ENCODE data around the gene MYLK2. TPM values are rescaled to one million over a fixed set of nuclear protein-coding genes. Genes with fewer than 3 reads are reported as not detected.

MYLK2 gene
- 1 to 10 TPM; 1.2 to 1.3 TPM for total RNA-seq
- 1.6 TPM for polyA plus RNA-seq (ENCODE audit: insufficient read depth, low read depth, low replicate concordance)
- long read RNA-seq, donor 1, partial matches to known transcripts: 0 of 2 reads
- long read RNA-seq, donor 1, other reads (novel, unspliced or antisense): 0 of 2 reads
- long read RNA-seq, donor 2: 0 reads

GRCh38 chr20:31819083-31819784 is at the start of gene MYLK2:
Gene MYLK2 (plus strand): TSS chr20:31819356. CDS start chr20:31819581, 225 bp downstream.
- TF ChIP-seq POLR2A (IDR thresholded peaks at IDR 0.05): no peak
- TF ChIP-seq, protein P1, sequence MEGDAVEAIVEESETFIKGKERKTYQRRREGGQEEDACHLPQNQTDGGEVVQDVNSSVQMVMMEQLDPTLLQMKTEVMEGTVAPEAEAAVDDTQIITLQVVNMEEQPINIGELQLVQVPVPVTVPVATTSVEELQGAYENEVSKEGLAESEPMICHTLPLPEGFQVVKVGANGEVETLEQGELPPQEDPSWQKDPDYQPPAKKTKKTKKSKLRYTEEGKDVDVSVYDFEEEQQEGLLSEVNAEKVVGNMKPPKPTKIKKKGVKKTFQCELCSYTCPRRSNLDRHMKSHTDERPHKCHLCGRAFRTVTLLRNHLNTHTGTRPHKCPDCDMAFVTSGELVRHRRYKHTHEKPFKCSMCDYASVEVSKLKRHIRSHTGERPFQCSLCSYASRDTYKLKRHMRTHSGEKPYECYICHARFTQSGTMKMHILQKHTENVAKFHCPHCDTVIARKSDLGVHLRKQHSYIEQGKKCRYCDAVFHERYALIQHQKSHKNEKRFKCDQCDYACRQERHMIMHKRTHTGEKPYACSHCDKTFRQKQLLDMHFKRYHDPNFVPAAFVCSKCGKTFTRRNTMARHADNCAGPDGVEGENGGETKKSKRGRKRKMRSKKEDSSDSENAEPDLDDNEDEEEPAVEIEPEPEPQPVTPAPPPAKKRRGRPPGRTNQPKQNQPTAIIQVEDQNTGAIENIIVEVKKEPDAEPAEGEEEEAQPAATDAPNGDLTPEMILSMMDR (IDR thresholded peaks at IDR 0.05): no peak
- DNase-seq: no peak
- intact Hi-C loops (cut with DNase I; ENCODE audit: low total_unique reads): no loop called here
- 63 to 72% methylated on average over 14 to 16 of the region's 16 CpGs for WGBS, 2 donors
- Histone ChIP-seq H3K27ac (no peak within 1 kb of the TSS), H3K27me3 (no peaks in the 10 kb centered on the region), H3K4me1 (peaks cover 15% of the 10 kb centered on the region), H3K9me3 (no peaks in the 10 kb centered on the region), H3K36me3 (ENCODE audit: low read depth, missing control alignments) (no peaks in the 10 kb centered on the region), H3K4me3 (no peak within 1 kb of the TSS)

- H3K4me1 ChIP-seq: peaks cover 3% of the 10 kb centered on the region
- no peaks in the 10 kb centered on the region for H3K27me3 ChIP-seq
- 79 to 86% methylated on average over 5 of the region's 5 CpGs for WGBS, 2 donors
- no peak overlapping the region for H3K4me3 ChIP-seq
- H3K36me3 ChIP-seq (ENCODE audit: low read depth, missing control alignments): no peaks in the 10 kb centered on the region
- no peaks in the 10 kb centered on the region for H3K9me3 ChIP-seq
- DNase-seq: no peak
- H3K27ac ChIP-seq: no peak overlapping the region
- TF ChIP-seq, protein P1 (IDR thresholded peaks at IDR 0.05): no peak
- TF ChIP-seq POLR2A (IDR thresholded peaks at IDR 0.05): no peak
- intact Hi-C loops (cut with DNase I; ENCODE audit: low total_unique reads): no loop called here
These were observed 49.5 kb upstream of the MYLK2 start for GRCh38 chr20:31769681-31770080.

DNA sequence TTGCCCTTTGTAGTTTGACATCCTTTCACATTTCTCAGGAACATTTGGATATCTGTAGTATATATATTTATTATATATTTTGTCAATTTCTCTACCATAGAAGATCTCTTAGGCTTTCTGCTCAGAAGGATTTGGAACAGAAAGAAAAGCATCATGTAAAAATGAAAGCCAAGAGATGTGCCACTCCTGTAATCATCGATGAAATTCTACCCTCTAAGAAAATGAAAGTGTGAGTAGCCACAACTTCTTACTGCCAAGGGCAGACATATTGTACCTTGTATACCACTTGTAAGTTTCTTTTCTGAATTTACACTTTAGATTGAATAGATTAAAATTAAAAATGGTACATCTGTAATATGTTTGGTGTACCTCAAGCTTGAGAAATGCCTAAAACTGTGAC is 48.9 kb upstream of the MYLK2 start:
- TF ChIP-seq POLR2A (IDR thresholded peaks at IDR 0.05): no peak
- TF ChIP-seq, protein P1 (IDR thresholded peaks at IDR 0.05): no peak
- Histone ChIP-seq H3K36me3 (ENCODE audit: low read depth, missing control alignments) (no peaks in the 10 kb centered on the region), H3K4me1 (peaks cover 3% of the 10 kb centered on the region), H3K4me3 (no peak overlapping the region), H3K27ac (no peak overlapping the region), H3K9me3 (no peaks in the 10 kb centered on the region), H3K27me3 (no peaks in the 10 kb centered on the region)
- 67 to 68% methylated on average over 1 of the region's 1 CpG for WGBS, 2 donors
- no peak for DNase-seq
- intact Hi-C loops (cut with DNase I; ENCODE audit: low total_unique reads): no loop called here

- Histone ChIP-seq H3K4me1 (no peaks in the 10 kb centered on the region), H3K4me3 (no peak overlapping the region), H3K27me3 (no peaks in the 10 kb centered on the region), H3K36me3 (ENCODE audit: low read depth, missing control alignments) (no peaks in the 10 kb centered on the region), H3K27ac (no peak overlapping the region), H3K9me3 (no peaks in the 10 kb centered on the region)
- TF ChIP-seq, protein P1 (IDR thresholded peaks at IDR 0.05): no peak
- TF ChIP-seq POLR2A (IDR thresholded peaks at IDR 0.05): no peak
- DNase-seq: no peak
- WGBS, 2 donors: 89 to 100% methylated on average over 1 of the region's 1 CpG
- intact Hi-C loops (cut with DNase I; ENCODE audit: low total_unique reads): no loop called here
These were observed 44.7 kb upstream of the MYLK2 start for GRCh38 chr20:31774408-31774807.

GRCh38 chr20:31780839-31781238 is 38.3 kb upstream of the MYLK2 start:
- TF ChIP-seq, protein P1 (IDR thresholded peaks at IDR 0.05): no peak
- no peak for TF ChIP-seq POLR2A (IDR thresholded peaks at IDR 0.05)
- no peaks in the 10 kb centered on the region for H3K9me3 ChIP-seq
- no peak for DNase-seq
- H3K27ac ChIP-seq: no peak overlapping the region
- intact Hi-C loops (cut with DNase I; ENCODE audit: low total_unique reads): no loop called here
- no peak overlapping the region for H3K4me3 ChIP-seq
- WGBS, 2 donors: 96 to 100% methylated on average over 2 of the region's 2 CpGs
- no peaks in the 10 kb centered on the region for H3K27me3 ChIP-seq
- H3K4me1 ChIP-seq: no peaks in the 10 kb centered on the region
- H3K36me3 ChIP-seq (ENCODE audit: low read depth, missing control alignments): no peaks in the 10 kb centered on the region
